IMR-90 (cell line): ENCODE measurements around the gene BRAF. TPM values are rescaled to one million over a fixed set of nuclear protein-coding genes. Genes with fewer than 3 reads are reported as not detected.

ENCODE experiments used
- ATAC-seq: fragments of 200-7000 bp; cut with Tn5 transposase; 2 replicates; pipeline ENCODE4 v1.9.1; 2020; ENCODE audit warnings: low read depth, mild to moderate bottlenecking, moderate library complexity
- BruUV-seq: library from RNA; stranded (reverse); fragments of 400-500 nt; replicated peaks from 2 replicates; lab custom pipeline; 2021; lab: Mats Ljungman, UMichigan
- CTCF ChIA-PET: fragments of 300-600 bp; formaldehyde crosslinking; extraction: SDS; loops from one replicate; lab custom pipeline; 2021; ENCODE audit warnings: antibody characterized with exemption; lab: Yijun Ruan, JAX
- POLR2A ChIA-PET: fragments of 300-600 bp; sonication (Branson Sonifier 250); formaldehyde crosslinking; loops from one replicate; lab custom pipeline; 2022; ENCODE audit warnings: antibody characterized with exemption; ENCODE audit not compliant: unreplicated experiment; lab: Charles Lee
- DNase-seq: peaks from one replicate; pipeline ENCODE4 v3.0.0; 2013
- H2AFZ ChIP-seq: replicated peaks from 2 replicates; pipeline ENCODE3; 2013; ENCODE audit warnings: low read length, mild to moderate bottlenecking; ENCODE audit not compliant: poor library complexity
- H2AK5ac ChIP-seq: 2 replicates; pipeline ENCODE4 v1.6.1; 2013; ENCODE audit warnings: low read depth, low read length, inconsistent platforms
- H2AK9ac ChIP-seq: replicated peaks from 2 replicates; pipeline ENCODE3; 2013; ENCODE audit warnings: mild to moderate bottlenecking, low read depth, low read length, moderate library complexity; ENCODE audit not compliant: poor library complexity
- H2BK120ac ChIP-seq: 2 replicates; pipeline ENCODE4 v1.6.1; 2013; ENCODE audit warnings: low read depth, low read length, inconsistent platforms
- H2BK15ac ChIP-seq: 3 replicates; pipeline ENCODE4 v1.6.1; 2013; ENCODE audit warnings: low read depth, low read length, inconsistent platforms
- H2BK20ac ChIP-seq: 2 replicates; pipeline ENCODE4 v1.6.1; 2013; ENCODE audit warnings: low read depth, mild to moderate bottlenecking, inconsistent platforms, low read length, moderate library complexity
- H2BK5ac ChIP-seq: 2 replicates; pipeline ENCODE4 v1.6.1; 2013; ENCODE audit warnings: mild to moderate bottlenecking, low read depth, low read length, inconsistent platforms; ENCODE audit not compliant: poor library complexity, severe bottlenecking
- H3K14ac ChIP-seq: replicated peaks from 2 replicates; pipeline ENCODE4 v1.6.1; 2013; ENCODE audit warnings: low read depth, low read length, inconsistent platforms
- H3K18ac ChIP-seq: 2 replicates; pipeline ENCODE4 v1.6.1; 2013; ENCODE audit warnings: low read depth, low read length, control low read depth
- H3K23ac ChIP-seq: 2 replicates; pipeline ENCODE4 v1.6.1; 2013; ENCODE audit warnings: low read depth, low read length, inconsistent platforms
- H3K27ac ChIP-seq: 2 replicates; pipeline ENCODE4 v1.5.1; 2013; ENCODE audit warnings: mild to moderate bottlenecking, control low read depth, low read length; ENCODE audit not compliant: insufficient read depth
- H3K27me3 ChIP-seq: 2 replicates; pipeline ENCODE4 v1.6.1; 2013; ENCODE audit warnings: low read length; ENCODE audit not compliant: control insufficient read depth, insufficient read depth
- H3K36me3 ChIP-seq: 2 replicates; pipeline ENCODE4 v1.6.1; 2013; ENCODE audit warnings: low read length, mixed read lengths; ENCODE audit not compliant: control insufficient read depth, insufficient read depth
- H3K4ac ChIP-seq: 2 replicates; pipeline ENCODE4 v1.6.1; 2013; ENCODE audit warnings: low read depth, low read length, inconsistent platforms
- H3K4me1 ChIP-seq: 2 replicates; pipeline ENCODE4 v1.6.1; 2013; ENCODE audit warnings: low read length, mixed read lengths; ENCODE audit not compliant: control insufficient read depth, insufficient read depth
- H3K4me2 ChIP-seq: 2 replicates; pipeline ENCODE4 v1.6.1; 2013; ENCODE audit warnings: low read depth, mild to moderate bottlenecking, control low read depth, low read length, moderate library complexity
- H3K4me3 ChIP-seq: 2 replicates; pipeline ENCODE4 v1.5.1; 2013; ENCODE audit warnings: low read depth, mild to moderate bottlenecking, control low read depth, low read length, moderate library complexity; ENCODE audit not compliant: insufficient read depth
- H3K56ac ChIP-seq: 2 replicates; pipeline ENCODE4 v1.6.1; 2013; ENCODE audit warnings: low read length, inconsistent platforms; ENCODE audit not compliant: insufficient read depth; ENCODE audit errors: extremely low read depth
- H3K79me1 ChIP-seq, 2 experiments: 2 replicates each; pipeline ENCODE4 v1.6.1; 2013; ENCODE audit warnings: low read length in 2 of 2, inconsistent platforms in 1 of 2, low read depth in 1 of 2
- H3K9ac ChIP-seq: 2 replicates; pipeline ENCODE4 v1.6.1; 2013; ENCODE audit warnings: low read depth, low read length, control low read depth
- H3K9me1 ChIP-seq: 2 replicates; pipeline ENCODE4 v1.6.1; 2013; ENCODE audit warnings: low read length, inconsistent platforms; ENCODE audit not compliant: insufficient read depth
- H3K9me3 ChIP-seq: 2 replicates; pipeline ENCODE4 v1.6.1; 2013; ENCODE audit warnings: low read length; ENCODE audit not compliant: control insufficient read depth, insufficient read depth
- H4K20me1 ChIP-seq: 2 replicates; pipeline ENCODE4 v1.6.1; 2013; ENCODE audit warnings: low read length, inconsistent platforms; ENCODE audit not compliant: insufficient read depth
- H4K5ac ChIP-seq: 2 replicates; pipeline ENCODE4 v1.6.1; 2013; ENCODE audit warnings: mild to moderate bottlenecking, low read depth, low read length, control low read depth
- H4K8ac ChIP-seq, 2 experiments: 2 replicates each; pipeline ENCODE4 v1.6.1; 2013; ENCODE audit warnings: low read depth in 2 of 2, low read length in 2 of 2, control low read depth in 1 of 2, inconsistent platforms in 1 of 2
- H4K91ac ChIP-seq: 2 replicates; pipeline ENCODE4 v1.6.1; 2013; ENCODE audit warnings: low read depth, low read length, inconsistent platforms; ENCODE audit not compliant: insufficient read depth
- MXI1 ChIP-seq: IDR thresholded peaks from 2 replicates; pipeline ENCODE4 v1.6.1; 2012; ENCODE audit warnings: low read depth, mild to moderate bottlenecking, low read length, moderate library complexity, borderline replicate concordance
- RAD21 ChIP-seq: IDR thresholded peaks from 2 replicates; pipeline ENCODE4 v1.6.1; 2012; ENCODE audit warnings: low read length, improper control_type of control experiment
- WGBS, 2 experiments: methylation state at CpG; one replicate each; pipeline versions ENCODE4 v1.1.5 to v1.1.7; 2013; ENCODE audit warnings: missing lambda C conversion rate in 2 of 2; ENCODE audit not compliant: insufficient read length in 1 of 2; ENCODE audit errors: extremely low coverage in 2 of 2; 5-methylcytosine and 5-hydroxymethylcytosine counted together
- dilution Hi-C: fragments of 300-500 bp; cut with HindIII; formaldehyde crosslinking; loops from one replicate; pipeline ENCODE4 v1.14.3; 2018; ENCODE audit warnings: low sequenced_read_pairs; ENCODE audit not compliant: unreplicated experiment
- in situ Hi-C: fragments of 300-500 bp; cut with MboI; formaldehyde crosslinking; loops from 3 replicates; pipeline ENCODE4 v1.14.3; 2019; ENCODE audit warnings: low sequenced_read_pairs, inconsistent platforms, mixed read lengths
- intact Hi-C: fragments of 100-400 bp; cut with micrococcal nuclease; formaldehyde crosslinking; loops from 2 replicates; pipeline ENCODE4 v1.10.0; 2022
- polyA plus RNA-seq, 3 experiments: library from polyadenylated mRNA; depleted of rRNA; stranded (reverse); fragments of >200 nt; gene quantifications; 2 replicates each; pipeline ENCODE4 v1.2.3, GENCODE V29; 2012; ENCODE audit warnings: low replicate concordance in 1 of 3
- total RNA-seq: library from RNA; depleted of rRNA; stranded (reverse); fragments of >200 nt; gene quantifications from 2 replicates; pipeline ENCODE4 v1.2.3, GENCODE V29; 2012

BRAF gene
- total and polyA plus RNA-seq, 2 of the 4 experiments (the other 2 are of a cell fraction), result 5.7 to 12.9 TPM

GRCh38 chr7:140673063-140673773 is 251.5 kb downstream of the BRAF start:
- H3K4ac ChIP-seq, result peak overlapping the region; percentile 26
- H3K27me3 ChIP-seq, result peaks cover 6% of the 10 kb centered on the region; the same call in 1 of the 2 replicates
- ATAC-seq (peak; percentile 81), DNase-seq (no peak)
- ChIA-PET CTCF (no interaction called here), POLR2A (no interaction called here)
- H3K56ac ChIP-seq, result no peak overlapping the region
- no peak overlapping the region for H2BK15ac ChIP-seq
- no TSS peak for BruUV-seq
- peak overlapping the region; percentile 57; the same call in 1 of the 2 replicates for H4K91ac ChIP-seq
- 0 out of 2 replicates have a peak overlapping the region, but pooled peaks have one; percentile 67 for H4K5ac ChIP-seq
- no peak overlapping the region for H2BK5ac ChIP-seq
- peak overlapping the region; percentile 88 for H2AK9ac ChIP-seq
- H2AFZ ChIP-seq, result peak overlapping the region; percentile 98
- H2BK20ac ChIP-seq, result no peak overlapping the region
- no peak overlapping the region; the same call in 1 of the 2 replicates for H3K27ac ChIP-seq
- peaks cover 4 to 6% of the 10 kb centered on the region in 2 experiments; a peak in 1 of 4 replicates for H3K79me1 ChIP-seq
- peak overlapping the region; percentile 90 for H3K23ac ChIP-seq
- 0% methylated on average over 19 of the region's 72 CpGs; no CpG with 5 or more reads in 1 of the 2 experiments for WGBS, 2 experiments
- intact Hi-C loops, result loop anchor here (5.0 kb wide), 1 partner anchor 979 kb away; no protein-coding TSS in a partner anchor
- dilution Hi-C loops, result no loop called here
- H3K18ac ChIP-seq, result no peak overlapping the region; the same call in 1 of the 2 replicates
- H2AK5ac ChIP-seq, result no peak overlapping the region
- 0 out of 2 replicates have a peak, but pooled peaks cover 2% of the 10 kb centered on the region for H3K4me1 ChIP-seq
- no peaks in the 10 kb centered on the region for H4K20me1 ChIP-seq
- in situ Hi-C loops, result no loop called here
- TF ChIP-seq RAD21, result no peak
- 0 out of 2 replicates have a peak, but pooled peaks have one; percentile 31 for TF ChIP-seq MXI1
- H3K9me3 ChIP-seq, result no peaks in the 10 kb centered on the region
- no peaks in the 10 kb centered on the region for H3K36me3 ChIP-seq
- H3K4me3 ChIP-seq, result peak overlapping the region; percentile 71
- no peak overlapping the region for H2BK120ac ChIP-seq
- H3K9me1 ChIP-seq, result peaks cover 4% of the 10 kb centered on the region; the same call in 1 of the 2 replicates
- H4K8ac ChIP-seq, result peak overlapping the region; percentile 42 to 50; a peak in 2 of 4 replicates
- H3K14ac ChIP-seq, result no peak overlapping the region
- H3K4me2 ChIP-seq, result peak overlapping the region; percentile 96
- peak overlapping the region; percentile 59; the same call in 1 of the 2 replicates for H3K9ac ChIP-seq
